K562 (cell line): ENCODE results near the gene SDCCAG8. TPM values are rescaled to one million over a fixed set of nuclear protein-coding genes. Genes with fewer than 3 reads are reported as not detected.

Experiments
- ATAC-seq: fragments of 200-7000 bp; cut with Tn5 transposase; 3 replicates; pipeline ENCODE4 v1.9.1; 2020; ENCODE audit warnings: moderate library complexity
- BruUV-seq: library from RNA; stranded (reverse); fragments of 400-500 nt; replicated peaks from 2 replicates; lab custom pipeline; 2021; lab: Mats Ljungman, UMichigan
- CTCF ChIA-PET: fragments of 300-600 bp; formaldehyde crosslinking; extraction: SDS; loops from one replicate; lab custom pipeline; 2021; ENCODE audit warnings: low intra/inter-chr PET ratio; lab: Yijun Ruan, JAX
- POLR2A ChIA-PET: fragments of 300-600, 350-650 bp; sonication (Branson Sonifier 250); formaldehyde crosslinking; extraction: SDS; loops from one replicate; lab custom pipeline; 2021; ENCODE audit warnings: antibody characterized with exemption, inconsistent platforms; lab: Yijun Ruan, JAX
- DNase-seq, 4 experiments: peaks; one replicate each; pipeline versions ENCODE4 v3.0.0 to v3.0.0-alpha.2; 2011 to 2018; ENCODE audit warnings: low spot score in 3 of 4, mixed read lengths in 3 of 4; ENCODE audit errors: extremely low read depth in 1 of 4
- FAIRE-seq: peaks from 2 replicates; lab custom pipeline; 2011; peaks lifted over from hg19 to GRCh38; lab: Jason Lieb, UNC
- H2AFZ ChIP-seq: 2 replicates; pipeline ENCODE4 v1.6.0; 2011; ENCODE audit warnings: low read depth, low read length, control low read depth, inconsistent platforms
- H3K27ac ChIP-seq: fragments of 200-600 bp; 3 replicates; pipeline ENCODE4 v1.8.0; 2011; ENCODE audit warnings: low read depth, mild to moderate bottlenecking, control low read depth, inconsistent platforms, low read length, moderate library complexity, mixed read lengths; ENCODE audit errors: extremely low read depth
- H3K27me3 ChIP-seq, 2 experiments: fragments of 300-600 bp in 1 of 2; 2 replicates in 1 of 2; 3 replicates in 1 of 2; pipeline versions ENCODE4 v1.6.0 to v1.8.0; 2011; ENCODE audit warnings: inconsistent platforms in 2 of 2, low read length in 2 of 2, mild to moderate bottlenecking in 1 of 2, mixed read lengths in 1 of 2, moderate library complexity in 1 of 2; ENCODE audit not compliant: control insufficient read depth in 2 of 2, insufficient read depth in 2 of 2
- H3K36me3 ChIP-seq: fragments of 300-600 bp; 3 replicates; pipeline ENCODE4 v1.8.0; 2011; ENCODE audit warnings: mild to moderate bottlenecking, low read length, inconsistent platforms; ENCODE audit not compliant: control insufficient read depth, insufficient read depth
- H3K4me1 ChIP-seq, 2 experiments: fragments of 200-600 bp in 1 of 2; replicated peaks in 1 of 2; 2 replicates in 1 of 2; 3 replicates in 1 of 2; pipeline versions ENCODE4 v1.5.1 to v1.8.0; 2011; ENCODE audit warnings: inconsistent platforms in 2 of 2, low read length in 2 of 2, mild to moderate bottlenecking in 1 of 2, mixed read lengths in 1 of 2, moderate library complexity in 1 of 2; ENCODE audit not compliant: control insufficient read depth in 2 of 2, insufficient read depth in 2 of 2
- H3K4me2 ChIP-seq: 2 replicates; pipeline ENCODE4 v1.6.1; 2011; ENCODE audit warnings: low read length, control low read depth, inconsistent platforms, mixed read lengths; ENCODE audit not compliant: insufficient read depth
- H3K4me3 ChIP-seq: fragments of 200-600 bp; sonication (generic), shearing (Covaris generic); 2 replicates; pipeline ENCODE4 v1.5.1; 2016; ENCODE audit warnings: control low read depth, inconsistent platforms
- H3K79me2 ChIP-seq: fragments of 200-600 bp; 3 replicates; pipeline ENCODE4 v1.8.0; 2011; ENCODE audit warnings: low read length, inconsistent platforms; ENCODE audit not compliant: control insufficient read depth, insufficient read depth
- H3K9ac ChIP-seq, 2 experiments: 2 replicates each; pipeline versions ENCODE4 v1.6.0 to v1.6.1; 2011; ENCODE audit warnings: low read depth in 2 of 2, low read length in 2 of 2, control low read depth in 1 of 2, inconsistent platforms in 1 of 2, mild to moderate bottlenecking in 1 of 2, mixed read lengths in 1 of 2; ENCODE audit not compliant: insufficient read depth in 1 of 2
- H3K9me1 ChIP-seq: one replicate; pipeline ENCODE4 v1.6.0; 2011; ENCODE audit warnings: inconsistent platforms, mild to moderate bottlenecking, low read length, moderate library complexity; ENCODE audit not compliant: control insufficient read depth, insufficient read depth
- H3K9me3 ChIP-seq: replicated peaks from 2 replicates; pipeline ENCODE4 v1.5.1; 2011; ENCODE audit warnings: low read depth, low read length, inconsistent platforms; ENCODE audit not compliant: control insufficient read depth, insufficient read depth
- H4K20me1 ChIP-seq: replicated peaks from 2 replicates; pipeline ENCODE4 v1.6.1; 2011; ENCODE audit warnings: low read length, inconsistent platforms, mixed read lengths; ENCODE audit not compliant: control insufficient read depth, insufficient read depth
- CHD2 ChIP-seq: IDR thresholded peaks from 2 replicates; pipeline ENCODE4 v1.6.1; 2011; ENCODE audit warnings: low read depth, low read length
- CHD4 ChIP-seq: fragments of 200-600 bp; sonication (generic); IDR thresholded peaks from 3 replicates; pipeline ENCODE4 v1.6.1; 2012; ENCODE audit warnings: low read depth, mild to moderate bottlenecking, mixed read lengths, low read length, inconsistent platforms; ENCODE audit not compliant: insufficient read depth, insufficient replicate concordance, poor library complexity, severe bottlenecking
- POLR3G ChIP-seq: IDR thresholded peaks from 2 replicates; pipeline ENCODE4 v1.6.1; 2011; ENCODE audit not compliant: insufficient read length, insufficient replicate concordance; ENCODE audit errors: extremely low read depth
- RBM39 ChIP-seq: fragments of 200-400 bp; formaldehyde crosslinking; optimal IDR thresholded peaks from 2 replicates; pipeline ENCODE3; 2018; ENCODE audit warnings: low read depth, low read length
- STAT5B ChIP-seq: fragments of 250-450 bp; sonication (Bioruptor Pico); IDR thresholded peaks from 2 replicates; pipeline ENCODE4 v1.8.0; 2021; ENCODE audit warnings: mild to moderate bottlenecking, inconsistent platforms
- ZNF23 ChIP-seq: fragments of 250-450 bp; sonication (Bioruptor Pico); IDR thresholded peaks from 2 replicates; pipeline ENCODE4 v1.4.0; 2020; ENCODE audit warnings: mild to moderate bottlenecking
- WGBS: fragments of 100-300 bp; shearing (Covaris generic); methylation state at CpG from one replicate; pipeline ENCODE4 v1.1.6; 2016; ENCODE audit warnings: low coverage, mixed read lengths; ENCODE audit not compliant: insufficient coverage; ENCODE audit errors: missing lambda C conversion rate; 5-methylcytosine and 5-hydroxymethylcytosine counted together
- in situ Hi-C: fragments of 300-500 bp; cut with MboI; formaldehyde crosslinking; loops from 4 replicates; pipeline ENCODE4 v1.15.0; 2018; ENCODE audit warnings: inconsistent platforms, mixed read lengths
- intact Hi-C: fragments of 100-400 bp; cut with micrococcal nuclease; formaldehyde crosslinking; loops from 2 replicates; pipeline ENCODE4 v1.14.2; 2022
- polyA plus RNA-seq, 8 experiments: library from polyadenylated mRNA; depleted of rRNA in 4 of 8; stranded (reverse) in 5 of 8; unstranded in 3 of 8; fragments of >200 nt; fragmentation: Nextera tagmentation in 2 of 8; fragmentation: Illumina TruSeq in 1 of 8; extraction: Ambion mirVana in 2 of 8; extraction: Trizol in 1 of 8; gene quantifications; 2 replicates each; pipeline versions ENCODE4 v1.2.1 to v1.2.3, GENCODE V29; 2011 to 2014; ENCODE audit warnings: inconsistent platforms in 1 of 8, missing spikeins in 1 of 8
- total RNA-seq, 7 experiments: library from RNA; depleted of rRNA in 6 of 7; stranded (reverse); fragments of >200 nt in 6 of 7; fragmentation: Illumina TruSeq in 2 of 7; extraction: Trizol in 2 of 7; gene quantifications; 2 replicates each; pipeline versions ENCODE4 v1.2.1 to v1.2.3, GENCODE V29; 2011 to 2021; ENCODE audit warnings: low replicate concordance in 1 of 7
- TF ChIP-seq, protein P1 (sequence below): fragments of 450-650 bp; IDR thresholded peaks from 2 replicates; pipeline ENCODE4 v1.6.1; 2016; ENCODE audit warnings: low read depth
- TF ChIP-seq, protein P2 (sequence below), 2 experiments: IDR thresholded peaks; 2 replicates each; pipeline ENCODE4 v1.6.1; 2011; ENCODE audit warnings: borderline replicate concordance in 1 of 2, control low read depth in 1 of 2, low read depth in 1 of 2, low read length in 1 of 2, mild to moderate bottlenecking in 1 of 2, mixed read lengths in 1 of 2, moderate library complexity in 1 of 2; ENCODE audit not compliant: insufficient read depth in 1 of 2, insufficient read length in 1 of 2, poor library complexity in 1 of 2, severe bottlenecking in 1 of 2; ENCODE audit errors: extremely low read depth in 1 of 2

The SDCCAG8 gene
- total and polyA plus RNA-seq, 9 of the 15 experiments (the other 6 are each of a cell fraction or from before 2014, with no cell fraction given): 17.9 to 36.7 (median 25.4) TPM

DNA sequence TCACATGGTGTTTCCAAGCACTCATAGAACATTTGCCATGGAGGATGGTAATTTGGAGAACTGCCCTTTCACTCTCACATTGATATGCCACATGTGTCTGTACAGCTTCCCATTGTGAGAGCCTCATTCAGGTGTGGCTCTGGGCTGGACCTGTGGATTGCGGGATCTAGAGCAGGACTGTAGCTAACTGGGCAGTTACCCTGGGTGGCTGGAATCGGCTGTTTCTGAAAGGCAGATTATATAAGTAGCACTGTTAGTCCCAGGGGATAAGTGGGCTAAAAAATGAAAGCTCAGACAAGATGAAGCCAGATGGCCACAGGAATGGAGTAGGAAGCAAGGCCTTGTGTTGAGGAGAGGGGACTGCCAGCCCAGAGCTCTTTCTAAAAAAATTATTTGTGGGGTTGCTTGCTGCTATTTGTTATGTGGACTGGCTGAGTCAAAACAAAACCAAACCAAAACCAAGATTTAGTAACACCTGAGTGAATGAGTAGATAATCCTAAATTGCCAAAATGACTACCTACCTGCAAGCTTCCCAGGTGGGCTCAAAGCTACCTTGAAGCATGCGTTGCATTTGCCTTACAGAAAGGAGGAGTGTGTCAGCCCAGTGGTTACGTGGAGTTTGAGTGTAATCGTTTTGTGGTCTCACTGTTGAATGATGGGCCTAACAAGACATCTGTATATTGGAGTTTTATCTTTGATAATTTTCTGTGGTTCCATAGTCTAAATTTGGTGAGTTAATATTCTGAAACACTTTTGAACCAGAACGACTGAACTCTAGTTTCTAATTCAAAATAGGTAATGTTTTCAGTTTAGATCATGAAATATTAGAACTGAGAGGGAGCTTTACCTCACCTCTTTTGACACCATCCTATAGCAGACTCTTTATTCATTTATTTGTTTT is 58.0 kb downstream of the SDCCAG8 start:
- ChIA-PET CTCF (no interaction called here), POLR2A (interaction anchor here (0.8 kb wide), 1 partner anchor 31 kb away, joined by 3 read pairs; no protein-coding TSS in a partner anchor)
- DNase-seq (no peak), FAIRE-seq (no peak), ATAC-seq (no peak)
- no peak overlapping the region for H3K27ac ChIP-seq
- peaks cover 12% of the 10 kb centered on the region; the same call in 2 of the 3 replicates for H3K36me3 ChIP-seq
- no peaks in the 10 kb centered on the region for H3K79me2 ChIP-seq
- intact Hi-C loops (no loop called here), in situ Hi-C loops (no loop called here)
- no peaks in the 10 kb centered on the region for H3K9me3 ChIP-seq
- no peaks in the 10 kb centered on the region for H4K20me1 ChIP-seq
- no peak overlapping the region for H2AFZ ChIP-seq
- BruUV-seq: no TSS peak
- WGBS: 67% methylated on average over 6 of the region's 6 CpGs
- no peaks in the 10 kb centered on the region for H3K27me3 ChIP-seq
- H3K9ac ChIP-seq: no peak overlapping the region
- no peak overlapping the region for H3K4me2 ChIP-seq
- H3K9me1 ChIP-seq: no peaks in the 10 kb centered on the region
- H3K4me3 ChIP-seq: no peak overlapping the region
- H3K4me1 ChIP-seq: no peaks in the 10 kb centered on the region
- TF ChIP-seq POLR3G (no peak), RBM39 (no peak), CHD2 (no peak), ZNF23 (no peak), STAT5B (CRISPR knock-in tag) (no peak), CHD4 (no peak)
- TF ChIP-seq, protein P1, sequence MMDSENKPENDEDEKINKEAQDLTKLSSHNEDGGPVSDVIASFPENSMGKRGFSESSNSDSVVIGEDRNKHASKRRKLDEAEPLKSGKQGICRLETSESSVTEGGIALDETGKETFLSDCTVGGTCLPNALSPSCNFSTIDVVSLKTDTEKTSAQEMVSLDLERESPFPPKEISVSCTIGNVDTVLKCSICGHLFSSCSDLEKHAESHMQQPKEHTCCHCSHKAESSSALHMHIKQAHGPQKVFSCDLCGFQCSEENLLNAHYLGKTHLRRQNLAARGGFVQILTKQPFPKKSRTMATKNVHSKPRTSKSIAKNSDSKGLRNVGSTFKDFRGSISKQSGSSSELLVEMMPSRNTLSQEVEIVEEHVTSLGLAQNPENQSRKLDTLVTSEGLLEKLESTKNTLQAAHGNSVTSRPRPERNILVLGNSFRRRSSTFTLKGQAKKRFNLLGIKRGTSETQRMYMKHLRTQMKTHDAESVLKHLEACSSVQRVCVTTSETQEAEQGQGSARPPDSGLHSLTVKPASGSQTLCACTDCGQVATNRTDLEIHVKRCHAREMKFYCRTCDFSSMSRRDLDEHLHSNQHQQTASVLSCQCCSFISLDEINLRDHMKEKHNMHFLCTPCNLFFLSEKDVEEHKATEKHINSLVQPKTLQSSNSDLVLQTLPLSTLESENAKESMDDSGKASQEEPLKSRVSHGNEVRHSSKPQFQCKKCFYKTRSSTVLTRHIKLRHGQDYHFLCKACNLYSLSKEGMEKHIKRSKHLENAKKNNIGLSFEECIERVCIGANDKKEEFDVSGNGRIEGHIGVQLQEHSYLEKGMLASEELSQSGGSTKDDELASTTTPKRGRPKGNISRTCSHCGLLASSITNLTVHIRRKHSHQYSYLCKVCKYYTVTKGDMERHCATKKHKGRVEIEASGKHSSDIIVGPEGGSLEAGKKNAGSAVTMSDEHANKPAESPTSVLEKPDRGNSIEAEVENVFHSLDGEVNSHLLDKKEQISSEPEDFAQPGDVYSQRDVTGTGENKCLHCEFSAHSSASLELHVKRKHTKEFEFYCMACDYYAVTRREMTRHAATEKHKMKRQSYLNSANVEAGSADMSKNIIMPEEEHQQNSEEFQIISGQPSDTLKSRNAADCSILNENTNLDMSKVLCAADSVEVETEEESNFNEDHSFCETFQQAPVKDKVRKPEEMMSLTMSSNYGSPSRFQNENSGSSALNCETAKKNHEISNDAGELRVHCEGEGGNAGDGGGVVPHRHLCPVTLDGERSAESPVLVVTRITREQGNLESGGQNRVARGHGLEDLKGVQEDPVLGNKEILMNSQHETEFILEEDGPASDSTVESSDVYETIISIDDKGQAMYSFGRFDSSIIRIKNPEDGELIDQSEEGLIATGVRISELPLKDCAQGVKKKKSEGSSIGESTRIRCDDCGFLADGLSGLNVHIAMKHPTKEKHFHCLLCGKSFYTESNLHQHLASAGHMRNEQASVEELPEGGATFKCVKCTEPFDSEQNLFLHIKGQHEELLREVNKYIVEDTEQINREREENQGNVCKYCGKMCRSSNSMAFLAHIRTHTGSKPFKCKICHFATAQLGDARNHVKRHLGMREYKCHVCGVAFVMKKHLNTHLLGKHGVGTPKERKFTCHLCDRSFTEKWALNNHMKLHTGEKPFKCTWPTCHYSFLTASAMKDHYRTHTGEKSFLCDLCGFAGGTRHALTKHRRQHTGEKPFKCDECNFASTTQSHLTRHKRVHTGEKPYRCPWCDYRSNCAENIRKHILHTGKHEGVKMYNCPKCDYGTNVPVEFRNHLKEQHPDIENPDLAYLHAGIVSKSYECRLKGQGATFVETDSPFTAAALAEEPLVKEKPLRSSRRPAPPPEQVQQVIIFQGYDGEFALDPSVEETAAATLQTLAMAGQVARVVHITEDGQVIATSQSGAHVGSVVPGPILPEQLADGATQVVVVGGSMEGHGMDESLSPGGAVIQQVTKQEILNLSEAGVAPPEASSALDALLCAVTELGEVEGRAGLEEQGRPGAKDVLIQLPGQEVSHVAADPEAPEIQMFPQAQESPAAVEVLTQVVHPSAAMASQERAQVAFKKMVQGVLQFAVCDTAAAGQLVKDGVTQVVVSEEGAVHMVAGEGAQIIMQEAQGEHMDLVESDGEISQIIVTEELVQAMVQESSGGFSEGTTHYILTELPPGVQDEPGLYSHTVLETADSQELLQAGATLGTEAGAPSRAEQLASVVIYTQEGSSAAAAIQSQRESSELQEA: no peak
- TF ChIP-seq, protein P2, sequence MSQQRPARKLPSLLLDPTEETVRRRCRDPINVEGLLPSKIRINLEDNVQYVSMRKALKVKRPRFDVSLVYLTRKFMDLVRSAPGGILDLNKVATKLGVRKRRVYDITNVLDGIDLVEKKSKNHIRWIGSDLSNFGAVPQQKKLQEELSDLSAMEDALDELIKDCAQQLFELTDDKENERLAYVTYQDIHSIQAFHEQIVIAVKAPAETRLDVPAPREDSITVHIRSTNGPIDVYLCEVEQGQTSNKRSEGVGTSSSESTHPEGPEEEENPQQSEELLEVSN (IDR thresholded peaks at IDR 0.05; ENCODE audit: borderline replicate concordance in 1 of 2, extremely low read depth in 1 of 2, insufficient read depth in 1 of 2, insufficient read length in 1 of 2, low read depth in 1 of 2, low read length in 1 of 2, poor library complexity in 1 of 2, severe bottlenecking in 1 of 2): no peak
